Measurements from ENCODE around the gene SMARCD3. TPM values are rescaled to one million over a fixed set of nuclear protein-coding genes. Genes with fewer than 3 reads are reported as not detected.
A peak's percentile ranks its signal among the peaks of the same experiment; 100 is the strongest.

The SMARCD3 gene
- total and polyA plus RNA-seq, 3 donors from 2014 or later: 55.1 to 122 (median 94.0) TPM

- intact Hi-C loops (cut with DNase I; ENCODE audit: low total_unique reads): no loop called here
- H3K27ac ChIP-seq: peak overlapping the region in 1 of 2 donors; percentile 24
- no peaks in the 10 kb centered on the region for H3K4me1 ChIP-seq
- no peaks in the 10 kb centered on the region for H3K9me3 ChIP-seq
- H3K27me3 ChIP-seq: no peaks in the 10 kb centered on the region
- TF ChIP-seq CTCF (IDR thresholded peaks at IDR 0.05) (no peak), POLR2A (IDR thresholded peaks at IDR 0.05) (no peak)
- H3K4me3 ChIP-seq: no peak overlapping the region
- 48 to 52% methylated on average over 12 to 30 of the region's 30 CpGs for WGBS, 2 donors
- no peaks in the 10 kb centered on the region for H3K36me3 ChIP-seq (ENCODE audit: low read depth, missing control alignments)
- peak; percentile 24 for DNase-seq
These were observed 49.3 kb downstream of the SMARCD3 start for GRCh38 chr7:151198945-151199848.

- Histone ChIP-seq H3K36me3 (ENCODE audit: low read depth, missing control alignments) (no peaks in the 10 kb centered on the region), H3K27ac (no peak overlapping the region), H3K9me3 (no peaks in the 10 kb centered on the region), H3K27me3 (no peaks in the 10 kb centered on the region), H3K4me1 (no peaks in the 10 kb centered on the region), H3K4me3 (no peak overlapping the region)
- intact Hi-C loops (cut with DNase I; ENCODE audit: low total_unique reads): no loop called here
- no peak for DNase-seq
- no peak for TF ChIP-seq POLR2A (IDR thresholded peaks at IDR 0.05)
- TF ChIP-seq CTCF (IDR thresholded peaks at IDR 0.05): no peak
These were observed 50.6 kb downstream of the SMARCD3 start for GRCh38 chr7:151197932-151198331.

- no peaks in the 10 kb centered on the region for H3K4me1 ChIP-seq
- TF ChIP-seq CTCF (IDR thresholded peaks at IDR 0.05): no peak
- TF ChIP-seq POLR2A (IDR thresholded peaks at IDR 0.05): no peak
- 65 to 78% methylated on average over 13 to 19 of the region's 19 CpGs for WGBS, 2 donors
- DNase-seq: no peak
- no peaks in the 10 kb centered on the region for H3K27me3 ChIP-seq
- intact Hi-C loops (cut with DNase I; ENCODE audit: low total_unique reads): no loop called here
- no peak overlapping the region for H3K4me3 ChIP-seq
- no peak overlapping the region for H3K27ac ChIP-seq
- no peaks in the 10 kb centered on the region for H3K36me3 ChIP-seq (ENCODE audit: low read depth, missing control alignments)
- no peaks in the 10 kb centered on the region for H3K9me3 ChIP-seq
These were observed 52.7 kb downstream of the SMARCD3 start for GRCh38 chr7:151195616-151196450.

- no peak for DNase-seq
- intact Hi-C loops (cut with DNase I; ENCODE audit: low total_unique reads): no loop called here
- Histone ChIP-seq H3K36me3 (ENCODE audit: low read depth, missing control alignments) (no peaks in the 10 kb centered on the region), H3K27me3 (no peaks in the 10 kb centered on the region), H3K4me1 (no peaks in the 10 kb centered on the region), H3K27ac (no peak overlapping the region), H3K4me3 (no peak overlapping the region), H3K9me3 (no peaks in the 10 kb centered on the region)
- TF ChIP-seq CTCF (IDR thresholded peaks at IDR 0.05): no peak
- no peak for TF ChIP-seq POLR2A (IDR thresholded peaks at IDR 0.05)
- 86 to 100% methylated on average over 3 to 7 of the region's 7 CpGs for WGBS, 2 donors
These were observed 54.3 kb downstream of the SMARCD3 start for GRCh38 chr7:151194188-151194587.

Data from testis (tissue), 3 donors.